ENCODE measurements around the gene TFAP2A. TPM values are rescaled to one million over a fixed set of nuclear protein-coding genes. Genes with fewer than 3 reads are reported as not detected.

Gene TFAP2A
- total RNA-seq, 1 donor from 2014 or later: 66.6 TPM

DNA sequence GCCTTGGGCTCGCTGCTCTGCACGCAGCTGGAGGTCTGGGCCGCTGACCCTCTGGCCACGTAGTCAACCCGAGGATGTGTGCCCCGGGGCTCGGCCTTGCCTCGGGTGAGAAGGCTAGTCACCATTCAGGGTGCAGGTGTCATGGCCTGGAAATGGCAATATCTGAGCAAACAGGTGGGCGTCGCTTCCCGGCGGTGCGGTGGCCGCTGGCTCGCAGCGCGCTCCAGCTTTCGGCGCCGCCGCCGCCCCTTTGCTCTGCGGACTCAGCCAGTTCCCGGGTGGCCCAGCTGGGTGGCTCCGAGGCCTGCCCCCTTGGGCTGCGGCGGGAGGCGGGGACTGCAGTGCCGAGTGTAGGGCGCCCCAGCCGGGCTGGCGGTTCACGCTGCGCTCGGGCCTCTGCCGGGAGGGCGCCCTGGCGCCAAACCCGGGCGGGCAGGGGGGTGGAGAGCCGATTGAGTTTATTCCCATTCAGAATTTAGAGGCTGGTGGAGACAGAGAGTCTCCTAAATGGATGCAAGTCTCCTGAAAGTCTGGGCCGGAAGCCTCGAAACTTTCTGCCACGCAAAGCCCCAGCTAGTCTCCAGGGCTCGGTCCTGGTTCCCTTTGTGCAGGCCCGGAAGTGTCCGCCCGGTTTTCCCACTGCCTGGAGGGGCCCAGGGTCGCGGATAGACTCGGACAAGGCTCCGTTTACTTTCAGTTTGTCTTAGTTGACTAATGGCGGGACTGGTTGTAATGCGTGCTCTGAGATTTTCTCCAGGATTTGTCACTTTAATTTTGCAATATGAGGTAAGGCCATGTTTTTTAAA, 11.3 kb upstream of the TFAP2A start:
- peak; percentile 79 for DNase-seq (ENCODE audit: extremely low spot score, unreplicated experiment)
- peak overlapping the region; percentile 96 for H3K27ac Mint-ChIP-seq
- H3K4me3 Mint-ChIP-seq: peak overlapping the region; percentile 90
- no peaks in the 10 kb centered on the region for H3K9me3 Mint-ChIP-seq
- peaks cover 41% of the 10 kb centered on the region for H3K4me1 Mint-ChIP-seq (ENCODE audit: unreplicated experiment)
- peaks cover 68% of the 10 kb centered on the region for H3K27me3 Mint-ChIP-seq
- TF ChIP-seq, protein P1, sequence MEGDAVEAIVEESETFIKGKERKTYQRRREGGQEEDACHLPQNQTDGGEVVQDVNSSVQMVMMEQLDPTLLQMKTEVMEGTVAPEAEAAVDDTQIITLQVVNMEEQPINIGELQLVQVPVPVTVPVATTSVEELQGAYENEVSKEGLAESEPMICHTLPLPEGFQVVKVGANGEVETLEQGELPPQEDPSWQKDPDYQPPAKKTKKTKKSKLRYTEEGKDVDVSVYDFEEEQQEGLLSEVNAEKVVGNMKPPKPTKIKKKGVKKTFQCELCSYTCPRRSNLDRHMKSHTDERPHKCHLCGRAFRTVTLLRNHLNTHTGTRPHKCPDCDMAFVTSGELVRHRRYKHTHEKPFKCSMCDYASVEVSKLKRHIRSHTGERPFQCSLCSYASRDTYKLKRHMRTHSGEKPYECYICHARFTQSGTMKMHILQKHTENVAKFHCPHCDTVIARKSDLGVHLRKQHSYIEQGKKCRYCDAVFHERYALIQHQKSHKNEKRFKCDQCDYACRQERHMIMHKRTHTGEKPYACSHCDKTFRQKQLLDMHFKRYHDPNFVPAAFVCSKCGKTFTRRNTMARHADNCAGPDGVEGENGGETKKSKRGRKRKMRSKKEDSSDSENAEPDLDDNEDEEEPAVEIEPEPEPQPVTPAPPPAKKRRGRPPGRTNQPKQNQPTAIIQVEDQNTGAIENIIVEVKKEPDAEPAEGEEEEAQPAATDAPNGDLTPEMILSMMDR (conservative IDR thresholded peaks at IDR 0.05): peak; percentile 33
- H3K36me3 Mint-ChIP-seq: no peaks in the 10 kb centered on the region

DNA sequence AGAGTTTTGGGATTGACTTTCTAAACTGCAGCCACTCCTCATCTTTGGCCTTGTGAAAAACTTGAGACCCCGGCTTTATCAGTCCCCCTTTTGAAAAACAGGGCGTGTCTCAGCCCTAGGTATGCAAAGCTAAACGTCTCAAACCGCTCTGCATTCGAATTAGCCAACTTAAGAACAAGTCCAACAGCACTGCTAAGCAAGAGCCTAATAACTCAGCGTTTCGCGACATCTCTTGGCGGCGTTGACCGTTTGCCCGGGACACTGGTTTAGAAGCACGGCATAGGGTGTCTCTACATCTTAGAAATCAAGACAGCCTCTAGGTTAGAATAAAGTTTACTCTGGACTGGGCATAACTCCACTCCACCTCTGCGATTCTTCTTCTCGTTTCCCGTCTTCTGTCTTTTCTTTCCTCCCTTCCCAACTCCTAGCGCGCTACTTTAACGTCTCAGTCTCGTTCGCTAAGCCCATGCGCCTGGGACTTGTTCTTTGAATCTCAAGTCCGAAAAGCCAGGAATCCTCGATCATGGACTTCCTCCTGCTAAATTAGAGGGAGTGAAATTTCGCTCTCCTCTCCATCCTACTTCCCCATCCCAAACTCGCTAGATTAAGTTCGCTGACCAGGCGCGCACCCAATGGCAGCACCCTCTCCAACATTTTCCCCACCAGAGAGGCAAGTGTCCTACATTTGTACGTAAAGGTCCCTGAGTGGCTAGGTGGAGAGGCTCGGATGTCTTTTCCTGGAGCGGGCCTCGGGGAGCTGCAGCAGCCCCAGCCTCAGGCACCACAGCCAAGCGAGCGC, 10.5 kb upstream of the TFAP2A start:
- no peaks in the 10 kb centered on the region for H3K9me3 Mint-ChIP-seq
- peak overlapping the region; percentile 89 for H3K27ac Mint-ChIP-seq
- H3K36me3 Mint-ChIP-seq: no peaks in the 10 kb centered on the region
- H3K4me1 Mint-ChIP-seq (ENCODE audit: unreplicated experiment): peaks cover 35% of the 10 kb centered on the region
- DNase-seq (ENCODE audit: extremely low spot score, unreplicated experiment): no peak
- peak overlapping the region; percentile 85 for H3K4me3 Mint-ChIP-seq
- H3K27me3 Mint-ChIP-seq: peaks cover 76% of the 10 kb centered on the region
- TF ChIP-seq, protein P1 (conservative IDR thresholded peaks at IDR 0.05): no peak

DNA sequence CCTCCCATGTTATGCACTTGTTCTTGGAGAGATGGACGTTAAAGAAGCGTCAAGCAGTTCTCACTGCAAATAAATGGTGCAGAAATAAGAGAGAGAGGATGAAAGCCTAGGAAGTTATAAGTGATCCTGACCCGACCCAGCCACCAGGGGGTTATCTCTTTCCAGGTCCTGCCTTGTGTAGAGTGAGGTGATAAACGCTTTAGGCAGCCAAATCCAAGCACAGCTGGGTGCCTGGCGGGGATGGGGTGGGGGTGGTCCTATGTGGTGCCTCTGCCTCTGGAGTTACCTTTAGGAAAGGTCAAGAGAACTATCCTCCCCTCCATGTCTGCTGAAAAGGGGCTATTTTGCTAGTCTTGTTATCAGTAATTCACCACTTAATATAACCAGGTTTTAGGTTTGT, 9.2 kb upstream of the TFAP2A start:
- peak overlapping the region; percentile 75 for H3K27ac Mint-ChIP-seq
- H3K4me3 Mint-ChIP-seq: peak overlapping the region; percentile 85
- DNase-seq (ENCODE audit: extremely low spot score, unreplicated experiment): no peak
- H3K36me3 Mint-ChIP-seq: no peaks in the 10 kb centered on the region
- no peaks in the 10 kb centered on the region for H3K9me3 Mint-ChIP-seq
- H3K4me1 Mint-ChIP-seq (ENCODE audit: unreplicated experiment): peaks cover 32% of the 10 kb centered on the region
- TF ChIP-seq, protein P1 (conservative IDR thresholded peaks at IDR 0.05): peak; percentile 60
- H3K27me3 Mint-ChIP-seq: peaks cover 84% of the 10 kb centered on the region

DNA sequence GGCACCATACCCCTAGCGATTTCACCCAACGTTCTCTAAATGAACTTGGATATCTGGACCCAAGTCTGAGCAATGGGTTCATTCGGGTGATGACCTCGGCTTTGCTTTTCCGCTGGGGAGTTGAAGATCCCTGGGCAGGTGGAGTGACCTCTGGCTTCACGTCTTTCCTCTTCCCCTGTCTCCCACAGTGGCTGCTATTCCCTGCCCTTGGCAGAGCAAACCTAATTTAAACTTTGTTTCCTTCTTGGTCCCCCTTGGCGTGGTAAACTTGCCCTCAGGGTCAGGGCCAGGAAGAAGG, 7.8 kb upstream of the TFAP2A start:
- TF ChIP-seq, protein P1 (conservative IDR thresholded peaks at IDR 0.05): no peak
- Mint-ChIP-seq H3K36me3 (peaks cover 4% of the 10 kb centered on the region), H3K9me3 (no peaks in the 10 kb centered on the region), H3K27ac (peak overlapping the region; percentile 51), H3K4me3 (peak overlapping the region; percentile 52), H3K4me1 (ENCODE audit: unreplicated experiment) (peaks cover 32% of the 10 kb centered on the region), H3K27me3 (peaks cover 91% of the 10 kb centered on the region)
- no peak for DNase-seq (ENCODE audit: extremely low spot score, unreplicated experiment)

DNA sequence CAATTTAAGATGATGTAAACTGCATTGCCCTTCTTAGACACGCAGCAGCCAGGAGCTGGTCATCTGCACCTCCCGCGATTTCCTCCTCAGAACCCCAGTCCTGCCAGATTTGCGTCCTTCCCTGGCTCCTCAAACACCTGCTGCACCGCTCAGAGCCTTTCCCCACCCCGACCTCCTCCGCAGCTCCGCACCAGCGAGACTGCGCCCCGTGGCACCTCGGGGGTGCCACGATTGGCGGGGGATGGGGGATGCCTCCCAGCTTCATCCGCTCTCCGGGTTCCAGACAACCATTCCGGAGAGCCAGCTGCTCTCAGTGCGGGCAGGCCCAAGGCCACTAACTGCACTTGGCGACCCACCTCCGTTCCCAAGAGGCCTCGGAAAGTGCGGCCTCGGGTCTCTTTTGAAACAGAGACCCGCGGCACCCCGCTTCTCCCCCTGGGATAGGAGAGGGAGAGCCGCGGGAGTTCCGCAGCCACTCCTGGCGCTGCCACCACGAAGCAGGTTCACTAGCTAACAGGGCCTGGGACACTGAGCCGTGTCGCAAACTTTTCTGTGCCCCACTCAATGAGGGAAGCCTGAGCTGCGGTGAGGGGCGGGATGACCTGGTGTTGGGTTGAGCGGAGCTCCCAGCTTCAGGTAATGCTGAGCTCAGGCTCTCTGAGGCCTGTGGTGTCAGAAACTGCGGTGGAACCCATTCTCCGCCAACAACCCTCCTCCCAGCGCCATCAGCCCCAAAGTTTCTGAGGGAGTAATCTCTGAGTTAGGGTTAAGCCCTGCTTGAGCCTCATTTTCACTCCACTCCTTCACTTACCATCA, 7.3 kb upstream of the TFAP2A start:
- Mint-ChIP-seq H3K36me3 (peaks cover 5% of the 10 kb centered on the region), H3K4me3 (peak overlapping the region; percentile 63), H3K27me3 (peaks cover 92% of the 10 kb centered on the region), H3K9me3 (no peaks in the 10 kb centered on the region), H3K27ac (peak overlapping the region; percentile 32), H3K4me1 (ENCODE audit: unreplicated experiment) (peaks cover 28% of the 10 kb centered on the region)
- TF ChIP-seq, protein P1 (conservative IDR thresholded peaks at IDR 0.05): no peak
- no peak for DNase-seq (ENCODE audit: extremely low spot score, unreplicated experiment)
